H1 (cell line): Measurements from ENCODE around the gene TPD52L2. TPM values are rescaled to one million over a fixed set of nuclear protein-coding genes. Genes with fewer than 3 reads are reported as not detected.

Source experiments
- CTCF ChIA-PET: fragments of 300-600 bp; sonication (Branson Sonifier 250); formaldehyde crosslinking; loops from one replicate; lab custom pipeline; 2021; ENCODE audit not compliant: partially characterized antibody; lab: Charles Lee
- POLR2A ChIA-PET: fragments of 300-600 bp; sonication (Branson Sonifier 250); formaldehyde crosslinking; loops from one replicate; lab custom pipeline; 2021; ENCODE audit warnings: inconsistent platforms; ENCODE audit not compliant: partially characterized antibody; lab: Charles Lee
- DNase-seq, 2 experiments: peaks; one replicate each; pipeline versions ENCODE4 v3.0.0 to v3.0.0-alpha.2; 2010 to 2022; ENCODE audit warnings: low spot score in 2 of 2, low read depth in 1 of 2, mixed read lengths in 1 of 2
- FAIRE-seq: peaks from 2 replicates; lab custom pipeline; 2011; peaks lifted over from hg19 to GRCh38; lab: Jason Lieb, UNC
- H2AFZ ChIP-seq: 2 replicates; pipeline ENCODE4 v1.8.1; 2012; ENCODE audit warnings: low read length, inconsistent platforms
- H2AK5ac ChIP-seq: 2 replicates; pipeline ENCODE4 v1.6.1; 2013; ENCODE audit warnings: low read depth, low read length
- H2BK120ac ChIP-seq: replicated peaks from 2 replicates; pipeline ENCODE3; 2013; ENCODE audit warnings: low read depth, low read length, inconsistent platforms
- H2BK12ac ChIP-seq: 2 replicates; pipeline ENCODE4 v1.6.1; 2013; ENCODE audit warnings: low read depth, low read length
- H2BK15ac ChIP-seq: 2 replicates; pipeline ENCODE4 v1.6.1; 2013; ENCODE audit warnings: low read length
- H2BK20ac ChIP-seq: 2 replicates; pipeline ENCODE4 v1.6.1; 2013; ENCODE audit warnings: low read length
- H2BK5ac ChIP-seq: 2 replicates; pipeline ENCODE4 v1.6.1; 2013; ENCODE audit warnings: low read depth, low read length
- H3K14ac ChIP-seq: 2 replicates; pipeline ENCODE4 v1.6.1; 2013; ENCODE audit warnings: inconsistent platforms; ENCODE audit not compliant: insufficient read length
- H3K18ac ChIP-seq: 2 replicates; pipeline ENCODE4 v1.6.1; 2013; ENCODE audit warnings: low read length; ENCODE audit errors: extremely low read depth
- H3K23ac ChIP-seq: 2 replicates; pipeline ENCODE4 v1.6.1; 2013; ENCODE audit warnings: inconsistent platforms; ENCODE audit not compliant: insufficient read length
- H3K23me2 ChIP-seq: 2 replicates; pipeline ENCODE4 v1.6.1; 2013; ENCODE audit warnings: low read depth, low read length
- H3K27ac ChIP-seq: 2 replicates; pipeline ENCODE4 v1.6.1; 2011; ENCODE audit warnings: low read depth, low read length, inconsistent platforms
- H3K27me3 ChIP-seq, 4 experiments: replicated peaks in 1 of 4; 1 replicate in 1 of 4; 2 replicates in 3 of 4; pipeline versions ENCODE4 v1.6.1 to v1.8.1; 2011 to 2013; ENCODE audit warnings: low read length in 3 of 4, mild to moderate bottlenecking in 3 of 4, inconsistent platforms in 2 of 4, mixed read lengths in 2 of 4, moderate library complexity in 1 of 4; ENCODE audit not compliant: control insufficient read depth in 3 of 4, insufficient read depth in 3 of 4; ENCODE audit errors: extremely low read depth in 1 of 4
- H3K36me3 ChIP-seq, 4 experiments: 2 replicates each; pipeline versions ENCODE4 v1.6.1 to v1.8.1; 2011 to 2013; ENCODE audit warnings: mild to moderate bottlenecking in 4 of 4, low read length in 3 of 4, moderate library complexity in 2 of 4, control low read depth in 1 of 4, inconsistent platforms in 1 of 4; ENCODE audit not compliant: insufficient read depth in 4 of 4, control insufficient read depth in 2 of 4
- H3K4ac ChIP-seq: replicated peaks from 2 replicates; pipeline ENCODE3; 2013; ENCODE audit warnings: low read length, low read depth, mixed read lengths, inconsistent platforms; ENCODE audit not compliant: insufficient read length
- H3K4me1 ChIP-seq, 4 experiments: replicated peaks in 1 of 4; 1 replicate in 1 of 4; 2 replicates in 3 of 4; pipeline versions ENCODE4 v1.6.1 to v1.8.1; 2011 to 2013; ENCODE audit warnings: low read length in 3 of 4, inconsistent platforms in 2 of 4, mixed read lengths in 1 of 4; ENCODE audit not compliant: insufficient read depth in 4 of 4, control insufficient read depth in 3 of 4
- H3K4me2 ChIP-seq, 2 experiments: 2 replicates each; pipeline versions ENCODE4 v1.6.1 to v1.8.1; 2011 to 2013; ENCODE audit warnings: low read depth in 2 of 2, low read length in 2 of 2, control low read depth in 1 of 2, inconsistent platforms in 1 of 2, mild to moderate bottlenecking in 1 of 2; ENCODE audit not compliant: insufficient read depth in 1 of 2
- H3K4me3 ChIP-seq, 4 experiments: fragments of 200-600, 300-600 bp in 1 of 4; sonication (generic), shearing (Covaris generic), sonication (Bioruptor Twin) in 1 of 4; 2 replicates each; pipeline versions ENCODE4 v1.5.1 to v1.8.1; 2011 to 2016; ENCODE audit warnings: low read length in 4 of 4, low read depth in 3 of 4, control low read depth in 2 of 4, inconsistent platforms in 2 of 4, mild to moderate bottlenecking in 2 of 4, mixed read lengths in 1 of 4, moderate library complexity in 1 of 4; ENCODE audit not compliant: insufficient read depth in 2 of 4; ENCODE audit errors: extremely low read depth in 1 of 4
- H3K56ac ChIP-seq: replicated peaks from 2 replicates; pipeline ENCODE3; 2013; ENCODE audit warnings: low read depth, mild to moderate bottlenecking, mixed read lengths, low read length, inconsistent platforms; ENCODE audit not compliant: insufficient read length
- H3K79me1 ChIP-seq: 2 replicates; pipeline ENCODE4 v1.6.1; 2013; ENCODE audit warnings: low read depth, low read length, control low read depth
- H3K79me2 ChIP-seq, 2 experiments: 2 replicates each; pipeline versions ENCODE4 v1.6.1 to v1.8.1; 2012 to 2013; ENCODE audit warnings: low read length in 2 of 2, mild to moderate bottlenecking in 2 of 2, inconsistent platforms in 1 of 2; ENCODE audit not compliant: insufficient read depth in 2 of 2, control insufficient read depth in 1 of 2
- H3K9ac ChIP-seq, 4 experiments: replicated peaks in 1 of 4; 1 replicate in 1 of 4; 2 replicates in 3 of 4; pipeline versions ENCODE4 v1.6.1 to v1.8.1; 2011 to 2013; ENCODE audit warnings: low read depth in 3 of 4, low read length in 3 of 4, control low read depth in 2 of 4, mild to moderate bottlenecking in 2 of 4, moderate library complexity in 2 of 4, inconsistent platforms in 1 of 4; ENCODE audit errors: extremely low read depth in 1 of 4
- H3K9me3 ChIP-seq, 2 experiments: 2 replicates each; pipeline versions ENCODE4 v1.6.1 to v1.8.1; 2012 to 2013; ENCODE audit warnings: mild to moderate bottlenecking in 2 of 2, moderate library complexity in 2 of 2, control low read depth in 1 of 2, inconsistent platforms in 1 of 2, low read depth in 1 of 2, low read length in 1 of 2, mixed read lengths in 1 of 2; ENCODE audit not compliant: insufficient read depth in 2 of 2
- H4K20me1 ChIP-seq, 2 experiments: replicated peaks in 1 of 2; 2 replicates each; pipeline versions ENCODE3 to v1.8.1; 2011 to 2013; ENCODE audit warnings: inconsistent platforms in 2 of 2, low read length in 2 of 2, mild to moderate bottlenecking in 1 of 2; ENCODE audit not compliant: insufficient read depth in 2 of 2, control insufficient read depth in 1 of 2
- H4K5ac ChIP-seq: 2 replicates; pipeline ENCODE4 v1.6.1; 2013; ENCODE audit warnings: low read length, low read depth, mixed read lengths, inconsistent platforms; ENCODE audit not compliant: insufficient read length
- H4K8ac ChIP-seq: 2 replicates; pipeline ENCODE4 v1.8.0; 2013; ENCODE audit warnings: mild to moderate bottlenecking, moderate library complexity, low read length, inconsistent platforms; ENCODE audit not compliant: insufficient read depth; ENCODE audit errors: extremely low read depth
- H4K91ac ChIP-seq: replicated peaks from 2 replicates; pipeline ENCODE3; 2013; ENCODE audit warnings: low read length, mixed read lengths, inconsistent platforms; ENCODE audit not compliant: insufficient read length
- ATF3 ChIP-seq: IDR thresholded peaks from 2 replicates; pipeline ENCODE4 v1.6.1; 2011; ENCODE audit warnings: low read depth, mild to moderate bottlenecking, low read length; ENCODE audit not compliant: insufficient read depth
- CTBP2 ChIP-seq: IDR thresholded peaks from 2 replicates; pipeline ENCODE4 v1.7.0; 2011; ENCODE audit warnings: borderline replicate concordance, mild to moderate bottlenecking, moderate library complexity, mixed read lengths, low read length; ENCODE audit not compliant: insufficient read depth, insufficient read length
- EP300 ChIP-seq, 2 experiments: IDR thresholded peaks; 1 replicate in 1 of 2; 2 replicates in 1 of 2; pipeline ENCODE4 v1.6.1; 2011 to 2012; ENCODE audit warnings: low read depth in 2 of 2, low read length in 2 of 2, mild to moderate bottlenecking in 2 of 2, borderline replicate concordance in 1 of 2, inconsistent platforms in 1 of 2, moderate library complexity in 1 of 2
- EZH2 ChIP-seq: fragments of 200-600 bp; sonication (generic); IDR thresholded peaks from 2 replicates; pipeline ENCODE4 v1.7.1; 2012; ENCODE audit warnings: low read depth, mild to moderate bottlenecking, moderate library complexity, low read length, inconsistent platforms; ENCODE audit not compliant: severe bottlenecking
- KDM1A ChIP-seq: fragments of 200-600, 300-600 bp; sonication (generic); IDR thresholded peaks from 2 replicates; pipeline ENCODE4 v1.7.1; 2016; ENCODE audit warnings: mild to moderate bottlenecking, low read length, borderline replicate concordance
- SP1 ChIP-seq: IDR thresholded peaks from 2 replicates; pipeline ENCODE4 v1.6.1; 2011; ENCODE audit warnings: low read depth, low read length
- SUZ12 ChIP-seq: fragments of 200-600 bp; sonication (generic); IDR thresholded peaks from 2 replicates; pipeline ENCODE4 v1.6.1; 2012; ENCODE audit warnings: mild to moderate bottlenecking, inconsistent platforms, low read length, moderate library complexity, mixed read lengths
- TAF1 ChIP-seq: IDR thresholded peaks from 2 replicates; pipeline ENCODE4 v1.6.1; 2011; ENCODE audit warnings: mild to moderate bottlenecking, low read depth, low read length
- TAF7 ChIP-seq: optimal IDR thresholded peaks from 2 replicates; pipeline ENCODE3; 2011; ENCODE audit warnings: low read depth, mild to moderate bottlenecking, inconsistent platforms, low read length, moderate library complexity, borderline replicate concordance
- WGBS, 2 experiments: shearing (Covaris generic) in 1 of 2; methylation state at CpG; one replicate each; pipeline versions ENCODE4 v1.1.6 to v1.1.7; 2013 to 2015; ENCODE audit warnings: low lambda C conversion rate in 2 of 2, mixed read lengths in 2 of 2, inconsistent platforms in 1 of 2, low coverage in 1 of 2, missing lambda C conversion rate in 1 of 2; ENCODE audit not compliant: insufficient replicate concordance in 2 of 2, insufficient coverage in 1 of 2, insufficient read length in 1 of 2; ENCODE audit errors: extremely low coverage in 1 of 2, missing lambda C conversion rate in 1 of 2; 5-methylcytosine and 5-hydroxymethylcytosine counted together
- polyA plus RNA-seq, 7 experiments: library from polyadenylated mRNA; depleted of rRNA in 3 of 7; stranded (reverse) in 5 of 7; unstranded in 2 of 7; fragments of >200 nt in 5 of 7; fragments of 200-250 nt in 2 of 7; gene quantifications; 1 replicate in 5 of 7; 2 replicates in 1 of 7; 4 replicates in 1 of 7; pipeline versions ENCODE4 v1.2.1 to v1.2.3, GENCODE V29; 2011 to 2013; ENCODE audit warnings: missing spikeins in 2 of 7, mixed read lengths in 2 of 7
- total RNA-seq: library from RNA; stranded (reverse); fragmentation: NEBNext Ultra II Directional; extraction: Animal tissue kit (Norgen Biotek cat#: 25700); gene quantifications from 2 replicates; pipeline ENCODE4 v1.2.1, GENCODE V29; 2021

The TPD52L2 gene
- total and polyA plus RNA-seq, 2 of the 8 experiments (the other 6 are each of a cell fraction or from before 2014, with no cell fraction given): 77.1 to 80.2 TPM

GRCh38 chr20:63908008-63908682, 43.1 kb downstream of the TPD52L2 start:
- CTCF ChIA-PET: interaction anchor here (1.0 to 6.0 kb wide), 7 partner anchors 13 to 132 kb away, joined by 3 to 34 read pairs (median 3); partner anchors contain the start of gene PRPF6
- WGBS, 2 experiments: 95% methylated on average over 16 of the region's 16 CpGs; no CpG with 5 or more reads in 1 of the 2 experiments

More at GRCh38 chr20:63908008-63908682, 43.1 kb downstream of the TPD52L2 start:
- no peak overlapping the region for H3K27ac ChIP-seq
- H4K20me1 ChIP-seq: peaks cover 0 to 9% of the 10 kb centered on the region in 2 experiments
- H3K23ac ChIP-seq: no peak overlapping the region
- peaks cover 0 to 39% of the 10 kb centered on the region in 2 experiments; a peak in 2 of 4 replicates for H3K79me2 ChIP-seq
- H2BK120ac ChIP-seq: no peak overlapping the region
- no peak overlapping the region for H3K4ac ChIP-seq
- no peak overlapping the region for H3K14ac ChIP-seq
- H4K5ac ChIP-seq: no peak overlapping the region
- H2BK5ac ChIP-seq: no peak overlapping the region
- no peaks in the 10 kb centered on the region for H3K23me2 ChIP-seq
- H2BK20ac ChIP-seq: no peak overlapping the region
- POLR2A ChIA-PET: interaction anchor here (1.0 to 1.4 kb wide), 3 partner anchors 16 to 46 kb away, joined by 3 read pairs; no protein-coding TSS in a partner anchor
- H3K36me3 ChIP-seq: no peaks in the 10 kb centered on the region
- peaks cover 10% of the 10 kb centered on the region for H3K79me1 ChIP-seq
- TF ChIP-seq EP300 (IDR thresholded peaks at IDR 0.05; ENCODE audit: borderline replicate concordance in 1 of 2, low read depth in 2 of 2, low read length in 2 of 2) (no peak), CTBP2 (no peak), SUZ12 (no peak), TAF7 (no peak), ATF3 (no peak), TAF1 (no peak), EZH2 (no peak), SP1 (no peak), KDM1A (no peak)
- FAIRE-seq: no peak
- H3K4me1 ChIP-seq: no peaks in the 10 kb centered on the region; a peak in 2 of 7 replicates
- H2AK5ac ChIP-seq: no peak overlapping the region
- H2AFZ ChIP-seq: no peak overlapping the region
- no peak overlapping the region for H3K56ac ChIP-seq
- H3K9me3 ChIP-seq: no peaks in the 10 kb centered on the region
- no peak overlapping the region for H2BK12ac ChIP-seq
- DNase-seq: no peak
- H4K91ac ChIP-seq: no peak overlapping the region
- H3K9ac ChIP-seq: no peak overlapping the region
- H3K4me3 ChIP-seq: no peak overlapping the region
- no peak overlapping the region for H2BK15ac ChIP-seq
- H3K18ac ChIP-seq: no peak overlapping the region
- H3K27me3 ChIP-seq: no peaks in the 10 kb centered on the region
- no peak overlapping the region for H3K4me2 ChIP-seq
- no peak overlapping the region for H4K8ac ChIP-seq
